GM12801 (cell line): ENCODE data around the gene ZNF107.

Experiments used
- CTCF ChIP-seq: IDR thresholded peaks from one replicate; pipeline ENCODE4 v1.5.1; 2011; ENCODE audit warnings: control low read depth; ENCODE audit not compliant: insufficient read length; ENCODE audit errors: extremely low read depth

The ZNF107 gene

GRCh38 chr7:64665980-64666662 is at the start of gene ZNF107:
ZNF107 (plus strand) TSS chr7:64666133; CDS start chr7:64666283, 150 bp downstream.
- no peak for TF ChIP-seq CTCF

GRCh38 chr7:64618785-64619456 is 47.0 kb upstream of the ZNF107 start:
- no peak for TF ChIP-seq CTCF

- no peak for TF ChIP-seq CTCF
Observed at GRCh38 chr7:64619705-64620104, 46.2 kb upstream of the ZNF107 start.

- no peak for TF ChIP-seq CTCF
Observed at GRCh38 chr7:64621656-64622055, 44.3 kb upstream of the ZNF107 start.

- no peak for TF ChIP-seq CTCF
Observed at GRCh38 chr7:64625114-64626082, 40.5 kb upstream of the ZNF107 start.

- TF ChIP-seq CTCF = no peak
Observed at GRCh38 chr7:64626083-64626469, 39.9 kb upstream of the ZNF107 start.

- no peak for TF ChIP-seq CTCF
Observed at GRCh38 chr7:64626557-64626956, 39.4 kb upstream of the ZNF107 start.
